Muscle layer of colon (tissue), 2 donors: ENCODE data around the gene RALY.

Experiments used
- H3K27ac ChIP-seq: one replicate; pipeline ENCODE4 v1.7.0; 2013; ENCODE audit warnings: low read depth, mild to moderate bottlenecking, low read length, moderate library complexity
- H3K27me3 ChIP-seq, 2 donors: one replicate each; pipeline ENCODE4 v1.7.0; 2013; ENCODE audit warnings: low read length in 2 of 2, mild to moderate bottlenecking in 2 of 2; ENCODE audit not compliant: insufficient read depth in 2 of 2, control insufficient read depth in 1 of 2
- H3K36me3 ChIP-seq: one replicate; pipeline ENCODE4 v1.7.0; 2013; ENCODE audit warnings: mild to moderate bottlenecking, low read length; ENCODE audit not compliant: insufficient read depth
- H3K4me1 ChIP-seq: one replicate; pipeline ENCODE4 v1.7.0; 2013; ENCODE audit warnings: mild to moderate bottlenecking, low read length; ENCODE audit not compliant: insufficient read depth
- H3K4me3 ChIP-seq, 2 donors: one replicate each; pipeline ENCODE4 v1.7.0; 2013; ENCODE audit warnings: low read length in 2 of 2, low read depth in 1 of 2, mild to moderate bottlenecking in 1 of 2, moderate library complexity in 1 of 2
- H3K9ac ChIP-seq: one replicate; pipeline ENCODE4 v1.7.0; 2013; ENCODE audit warnings: low read length
- H3K9me3 ChIP-seq: one replicate; pipeline ENCODE4 v1.7.0; 2013; ENCODE audit warnings: mild to moderate bottlenecking, low read length
- donor health status: abdominal sarcoma.
- donor health status: Adenocarcinoma of cecum.

The RALY gene

GRCh38 chr20:34052414-34052813 is 58.7 kb downstream of the RALY start:
- no peaks in the 10 kb centered on the region for H3K27me3 ChIP-seq
- H3K9ac ChIP-seq: no peak overlapping the region
- H3K27ac ChIP-seq: no peak overlapping the region
- peaks cover 15% of the 10 kb centered on the region for H3K4me1 ChIP-seq
- no peaks in the 10 kb centered on the region for H3K36me3 ChIP-seq
- no peak overlapping the region for H3K4me3 ChIP-seq
- H3K9me3 ChIP-seq: no peaks in the 10 kb centered on the region

- Histone ChIP-seq H3K9ac (no peak overlapping the region), H3K36me3 (no peaks in the 10 kb centered on the region), H3K27me3 (no peaks in the 10 kb centered on the region), H3K9me3 (no peaks in the 10 kb centered on the region), H3K4me1 (peaks cover 17% of the 10 kb centered on the region), H3K27ac (no peak overlapping the region), H3K4me3 (no peak overlapping the region)
These were observed 61.6 kb downstream of the RALY start for GRCh38 chr20:34055290-34055689.

- no peak overlapping the region for H3K9ac ChIP-seq
- H3K27ac ChIP-seq: no peak overlapping the region
- H3K27me3 ChIP-seq: no peaks in the 10 kb centered on the region
- H3K36me3 ChIP-seq: no peaks in the 10 kb centered on the region
- no peaks in the 10 kb centered on the region for H3K9me3 ChIP-seq
- H3K4me1 ChIP-seq: peaks cover 10% of the 10 kb centered on the region
- H3K4me3 ChIP-seq: no peak overlapping the region
These were observed 65.1 kb downstream of the RALY start for GRCh38 chr20:34058831-34059230.

- no peaks in the 10 kb centered on the region for H3K36me3 ChIP-seq
- H3K9ac ChIP-seq: no peak overlapping the region
- no peaks in the 10 kb centered on the region for H3K9me3 ChIP-seq
- no peak overlapping the region for H3K27ac ChIP-seq
- H3K27me3 ChIP-seq: no peaks in the 10 kb centered on the region
- H3K4me3 ChIP-seq: no peak overlapping the region
- H3K4me1 ChIP-seq: peaks cover 31% of the 10 kb centered on the region
These were observed 67.3 kb downstream of the RALY start for GRCh38 chr20:34060970-34061369.

- no peaks in the 10 kb centered on the region for H3K27me3 ChIP-seq
- H3K9me3 ChIP-seq: no peaks in the 10 kb centered on the region
- no peak overlapping the region for H3K4me3 ChIP-seq
- H3K9ac ChIP-seq: no peak overlapping the region
- peaks cover 37% of the 10 kb centered on the region for H3K4me1 ChIP-seq
- no peak overlapping the region for H3K27ac ChIP-seq
- no peaks in the 10 kb centered on the region for H3K36me3 ChIP-seq
These were observed 68.0 kb downstream of the RALY start for GRCh38 chr20:34061695-34062094.

GRCh38 chr20:34062570-34063482 is 69.1 kb downstream of the RALY start:
- Histone ChIP-seq H3K27ac (no peak overlapping the region), H3K4me1 (peaks cover 38% of the 10 kb centered on the region), H3K9ac (no peak overlapping the region), H3K36me3 (no peaks in the 10 kb centered on the region), H3K9me3 (no peaks in the 10 kb centered on the region), H3K27me3 (no peaks in the 10 kb centered on the region), H3K4me3 (no peak overlapping the region)

GRCh38 chr20:34064286-34064685 is 70.6 kb downstream of the RALY start:
- no peaks in the 10 kb centered on the region for H3K9me3 ChIP-seq
- H3K4me3 ChIP-seq: no peak overlapping the region
- no peak overlapping the region for H3K27ac ChIP-seq
- H3K36me3 ChIP-seq: no peaks in the 10 kb centered on the region
- no peak overlapping the region for H3K9ac ChIP-seq
- H3K27me3 ChIP-seq: no peaks in the 10 kb centered on the region
- peaks cover 39% of the 10 kb centered on the region for H3K4me1 ChIP-seq

- H3K36me3 ChIP-seq: no peaks in the 10 kb centered on the region
- H3K4me1 ChIP-seq: peaks cover 44% of the 10 kb centered on the region
- no peak overlapping the region for H3K27ac ChIP-seq
- H3K4me3 ChIP-seq: no peak overlapping the region
- no peaks in the 10 kb centered on the region for H3K27me3 ChIP-seq
- no peaks in the 10 kb centered on the region for H3K9me3 ChIP-seq
- no peak overlapping the region for H3K9ac ChIP-seq
These were observed 71.5 kb downstream of the RALY start for GRCh38 chr20:34065260-34065659.

GRCh38 chr20:34066476-34067090 is 72.9 kb downstream of the RALY start:
- Histone ChIP-seq H3K27ac (no peak overlapping the region), H3K4me3 (no peak overlapping the region), H3K36me3 (no peaks in the 10 kb centered on the region), H3K9me3 (no peaks in the 10 kb centered on the region), H3K9ac (no peak overlapping the region), H3K27me3 (no peaks in the 10 kb centered on the region), H3K4me1 (peaks cover 44% of the 10 kb centered on the region)

- H3K9ac ChIP-seq: no peak overlapping the region
- H3K9me3 ChIP-seq: no peaks in the 10 kb centered on the region
- H3K4me3 ChIP-seq: no peak overlapping the region
- H3K4me1 ChIP-seq: peaks cover 44% of the 10 kb centered on the region
- no peaks in the 10 kb centered on the region for H3K27me3 ChIP-seq
- no peaks in the 10 kb centered on the region for H3K36me3 ChIP-seq
- no peak overlapping the region for H3K27ac ChIP-seq
These were observed 74.3 kb downstream of the RALY start for GRCh38 chr20:34068001-34068400.

GRCh38 chr20:34069341-34070078 is 75.8 kb downstream of the RALY start:
- H3K9ac ChIP-seq: no peak overlapping the region
- no peaks in the 10 kb centered on the region for H3K9me3 ChIP-seq
- H3K4me3 ChIP-seq: no peak overlapping the region
- no peak overlapping the region for H3K27ac ChIP-seq
- H3K27me3 ChIP-seq: no peaks in the 10 kb centered on the region
- H3K36me3 ChIP-seq: peaks cover 14% of the 10 kb centered on the region
- H3K4me1 ChIP-seq: peaks cover 36% of the 10 kb centered on the region
